GM18499 (cell line): ENCODE measurements around the gene CERS2.
"Not testable (repeated sequence)": the region's sequence is repeated elsewhere in the genome, so short reads cannot be mapped to it uniquely, and the experiment has no call there.

Source experiments
- ATAC-seq: cut with Tn5 transposase; IDR thresholded peaks from one replicate; pipeline ENCODE4 v1.9.1; 2021; ENCODE audit warnings: moderate number of reproducible peaks; ENCODE audit not compliant: insufficient read depth, unreplicated experiment

Gene CERS2

GRCh38 chr1:150971583-150972416 is 2.8 kb downstream of the CERS2 start:
- ATAC-seq = no peak

- no peak for ATAC-seq
These were observed 3.6 kb downstream of the CERS2 start for GRCh38 chr1:150970808-150971582.

- no peak for ATAC-seq
These were observed 5.0 kb downstream of the CERS2 start for GRCh38 chr1:150969626-150970025.

DNA sequence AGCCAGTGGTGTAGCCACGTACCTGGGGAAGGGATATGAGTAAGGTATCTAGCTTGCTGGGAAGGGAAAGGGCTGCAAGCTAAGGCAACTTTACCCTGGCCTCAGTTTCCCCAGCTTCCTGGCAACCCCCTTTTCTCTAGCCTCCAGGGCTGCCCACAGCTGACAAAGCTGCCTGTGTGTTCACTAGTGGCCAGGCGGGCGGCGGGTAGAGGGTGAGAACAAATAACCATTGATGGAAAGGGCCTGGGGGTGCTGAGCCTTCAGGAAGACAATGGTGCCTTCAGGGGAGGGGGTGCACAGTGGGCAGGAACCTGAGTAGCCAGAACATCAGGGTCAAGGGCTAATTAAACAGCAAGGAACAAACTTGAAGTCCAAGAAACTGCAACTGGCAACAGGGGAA is 6.1 kb downstream of the CERS2 start:
- ATAC-seq = no peak

DNA sequence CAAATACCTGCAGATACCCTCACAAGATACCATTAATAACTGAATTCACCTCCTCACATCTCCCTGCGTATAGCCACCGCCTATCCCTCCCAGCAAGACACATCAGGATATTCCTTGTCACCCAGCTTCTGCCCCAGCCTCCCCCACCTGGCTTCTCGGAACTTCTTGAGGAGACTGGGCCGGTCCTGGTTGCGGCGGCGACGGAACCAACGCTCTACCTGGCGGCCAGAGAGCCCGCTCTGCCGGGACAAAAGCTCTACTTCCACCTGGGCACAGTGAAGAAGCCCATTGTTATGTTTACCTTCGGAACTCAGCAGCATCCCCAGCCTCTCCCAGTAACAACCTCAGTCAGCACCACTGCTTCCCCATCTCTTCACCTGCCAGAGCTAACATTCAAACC is 6.7 kb downstream of the CERS2 start:
- ATAC-seq = no peak

DNA sequence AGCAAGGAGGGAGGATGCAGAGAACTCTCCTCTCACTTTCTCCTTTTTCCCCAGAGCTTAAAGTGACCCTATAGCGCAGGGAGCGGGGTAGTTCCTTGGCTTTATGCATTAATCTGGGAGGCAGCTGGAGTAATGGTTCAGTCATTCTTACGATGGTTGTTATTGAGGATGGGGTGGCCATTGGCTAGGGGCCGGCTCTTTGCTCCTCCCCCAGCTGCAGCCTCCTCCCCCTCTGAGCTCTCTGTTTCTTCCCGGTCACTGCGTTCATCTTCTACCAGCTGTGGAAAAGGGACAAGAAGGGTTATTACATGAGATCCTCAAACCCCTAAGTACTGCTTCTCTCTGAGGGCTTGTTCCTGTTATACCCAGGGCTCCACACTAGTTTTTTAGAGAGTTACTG is 8.6 kb downstream of the CERS2 start:
- ATAC-seq = no peak

GRCh38 chr1:150965605-150966004 is 9.0 kb downstream of the CERS2 start:
- ATAC-seq = no peak

- ATAC-seq = no peak
These were observed 10.5 kb downstream of the CERS2 start for GRCh38 chr1:150964164-150964489.

DNA sequence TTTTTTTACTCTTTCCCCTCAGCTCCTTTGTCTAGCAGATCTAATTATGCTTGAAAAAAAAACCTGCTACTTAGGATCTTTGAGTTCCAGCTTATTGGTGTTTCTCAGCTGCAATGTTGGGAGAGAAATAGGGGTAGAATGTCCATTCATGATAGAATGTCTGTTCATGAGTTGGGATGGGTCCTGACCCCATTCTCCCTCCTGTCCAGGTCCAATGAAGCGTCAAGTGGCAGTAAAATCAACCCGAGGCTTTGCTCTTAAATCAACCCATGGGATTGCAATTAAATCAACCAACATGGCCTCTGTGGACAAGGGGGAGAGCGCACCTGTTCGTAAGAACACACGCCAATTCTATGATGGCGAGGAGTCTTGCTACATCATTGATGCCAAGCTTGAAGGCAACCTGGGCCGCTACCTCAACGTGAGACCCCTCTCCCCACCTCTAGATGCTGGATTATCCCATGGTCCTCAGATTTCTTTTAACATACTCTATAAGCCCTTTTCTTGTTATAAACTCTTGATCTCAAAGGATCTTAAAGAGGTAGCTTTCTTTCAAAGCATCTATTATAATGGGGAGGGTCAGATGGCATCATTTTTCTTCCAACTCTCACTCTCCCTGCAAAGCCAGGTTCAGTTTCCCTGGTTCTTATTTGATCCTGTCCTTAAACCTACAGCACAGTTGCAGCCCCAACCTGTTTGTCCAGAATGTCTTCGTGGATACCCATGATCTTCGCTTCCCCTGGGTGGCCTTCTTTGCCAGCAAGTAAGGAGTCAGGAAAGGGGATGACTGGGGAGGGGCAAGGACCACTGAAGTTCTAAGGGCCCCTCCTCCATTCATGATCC is 11.1 kb downstream of the CERS2 start:
- no peak for ATAC-seq

- ATAC-seq = no peak
These were observed 12.9 kb downstream of the CERS2 start for GRCh38 chr1:150961756-150962155.

GRCh38 chr1:150960646-150961045 is 14.0 kb downstream of the CERS2 start:
- no peak for ATAC-seq

DNA sequence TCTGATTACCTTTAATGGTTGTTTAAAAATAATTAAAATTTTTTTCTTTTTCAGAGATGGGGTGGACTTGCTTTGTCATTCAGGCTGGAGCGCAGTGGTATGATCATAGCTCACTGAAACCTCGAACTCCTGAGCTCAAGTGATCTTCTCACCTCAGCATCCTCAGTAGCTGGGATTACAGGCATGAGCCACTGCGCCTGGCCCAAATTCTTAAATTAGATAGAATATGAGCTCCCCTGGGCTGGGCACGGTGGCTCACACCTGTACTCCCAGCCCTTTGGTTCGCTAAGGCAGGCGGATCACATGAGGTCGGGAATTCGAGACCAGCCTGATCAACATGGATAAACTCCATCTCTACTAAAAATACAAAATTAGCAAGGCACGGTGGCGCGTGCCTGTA is 17.0 kb downstream of the CERS2 start:
- ATAC-seq = no peak

GRCh38 chr1:150955280-150955679 is 19.4 kb downstream of the CERS2 start:
- ATAC-seq = no peak

DNA sequence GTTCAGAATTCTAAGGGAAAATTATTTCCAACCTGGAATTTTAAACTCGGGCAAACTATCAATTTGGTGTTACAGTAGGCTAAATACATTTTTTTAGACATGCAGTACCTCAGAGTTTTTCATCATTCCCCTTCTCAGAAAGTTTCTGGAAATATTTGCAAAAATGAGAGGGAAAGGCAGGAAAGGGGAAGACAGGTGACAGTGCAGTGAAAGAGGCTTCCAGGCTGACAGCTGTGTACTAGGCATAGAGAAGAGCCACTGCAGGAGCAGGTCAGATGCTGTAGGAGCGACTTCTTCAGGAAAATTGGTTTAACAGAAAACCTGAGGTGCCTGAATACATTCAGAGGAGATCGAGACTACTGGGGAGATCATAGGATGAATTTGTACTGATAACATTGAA is 19.9 kb downstream of the CERS2 start:
- ATAC-seq = no peak

DNA sequence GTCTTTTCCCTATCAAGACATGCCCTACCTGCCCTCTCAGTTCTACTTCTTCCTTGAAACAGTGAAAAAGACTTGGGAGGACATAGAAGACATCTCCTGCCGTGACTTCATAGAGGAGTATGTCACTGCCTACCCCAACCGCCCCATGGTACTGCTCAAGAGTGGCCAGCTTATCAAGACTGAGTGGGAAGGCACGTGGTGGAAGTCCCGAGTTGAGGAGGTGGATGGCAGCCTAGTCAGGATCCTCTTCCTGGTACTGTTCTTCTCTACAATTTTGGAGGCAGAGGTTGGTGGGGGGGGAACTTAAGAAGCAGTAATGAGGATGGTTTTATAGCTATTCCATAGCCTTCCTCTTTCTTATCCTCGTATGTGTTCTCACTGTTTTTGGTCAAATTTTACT is 29.8 kb downstream of the CERS2 start:
- ATAC-seq = no peak

GRCh38 chr1:150931773-150932172 is 42.9 kb downstream of the CERS2 start:
- no peak for ATAC-seq

DNA sequence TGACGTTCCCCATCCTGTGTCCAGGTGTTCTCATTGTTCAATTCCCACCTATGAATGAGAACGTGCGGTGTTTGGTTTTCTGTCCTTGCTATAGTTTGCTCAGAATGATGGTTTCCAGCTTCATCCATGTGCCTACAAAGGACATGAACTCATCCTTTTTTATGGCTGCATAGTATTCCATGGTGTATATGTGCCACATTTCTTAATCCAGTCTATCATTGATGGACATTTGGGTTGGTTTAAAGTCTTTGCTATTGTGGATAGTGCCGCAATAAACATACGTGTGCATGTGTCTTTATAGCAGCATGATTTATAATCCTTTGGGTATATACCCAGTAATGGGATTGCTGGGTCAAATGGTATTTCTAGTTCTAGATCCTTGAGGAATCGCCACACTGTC is 45.9 kb downstream of the CERS2 start:
- ATAC-seq = not testable (repeated sequence)

DNA sequence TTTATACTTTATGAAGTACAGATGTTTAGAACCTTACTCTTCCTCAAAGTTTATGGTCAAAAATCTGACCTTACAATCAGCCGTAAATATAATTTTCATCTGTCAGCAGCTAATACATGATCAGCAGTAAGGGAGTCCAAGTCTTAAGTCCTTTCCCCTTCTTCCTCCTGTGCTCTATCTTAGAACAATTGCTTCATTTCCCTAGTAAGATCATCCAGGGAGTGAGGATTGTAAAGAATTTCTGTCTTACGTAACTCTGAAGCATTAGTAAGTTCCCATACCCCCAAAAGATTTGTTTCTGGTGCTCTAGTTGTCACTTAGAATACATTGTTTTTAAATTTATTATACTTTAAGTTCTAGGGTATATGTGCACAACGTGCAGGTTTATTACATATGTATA is 46.3 kb downstream of the CERS2 start:
- ATAC-seq = no peak

DNA sequence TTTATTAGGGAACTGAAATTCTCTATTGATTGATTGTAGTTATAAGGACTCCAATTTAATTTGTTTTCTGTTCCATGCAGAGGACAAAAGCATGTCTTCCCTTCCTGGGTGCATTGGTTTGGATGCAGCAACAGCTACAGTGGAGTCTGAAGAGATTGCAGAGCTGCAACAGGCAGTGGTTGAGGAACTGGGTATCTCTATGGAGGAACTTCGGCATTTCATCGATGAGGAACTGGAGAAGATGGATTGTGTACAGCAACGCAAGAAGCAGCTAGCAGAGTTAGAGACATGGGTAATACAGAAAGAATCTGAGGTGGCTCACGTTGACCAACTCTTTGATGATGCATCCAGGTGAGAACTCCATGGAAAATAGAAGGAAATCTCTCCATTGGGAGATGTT is 47.0 kb downstream of the CERS2 start:
- no peak for ATAC-seq

DNA sequence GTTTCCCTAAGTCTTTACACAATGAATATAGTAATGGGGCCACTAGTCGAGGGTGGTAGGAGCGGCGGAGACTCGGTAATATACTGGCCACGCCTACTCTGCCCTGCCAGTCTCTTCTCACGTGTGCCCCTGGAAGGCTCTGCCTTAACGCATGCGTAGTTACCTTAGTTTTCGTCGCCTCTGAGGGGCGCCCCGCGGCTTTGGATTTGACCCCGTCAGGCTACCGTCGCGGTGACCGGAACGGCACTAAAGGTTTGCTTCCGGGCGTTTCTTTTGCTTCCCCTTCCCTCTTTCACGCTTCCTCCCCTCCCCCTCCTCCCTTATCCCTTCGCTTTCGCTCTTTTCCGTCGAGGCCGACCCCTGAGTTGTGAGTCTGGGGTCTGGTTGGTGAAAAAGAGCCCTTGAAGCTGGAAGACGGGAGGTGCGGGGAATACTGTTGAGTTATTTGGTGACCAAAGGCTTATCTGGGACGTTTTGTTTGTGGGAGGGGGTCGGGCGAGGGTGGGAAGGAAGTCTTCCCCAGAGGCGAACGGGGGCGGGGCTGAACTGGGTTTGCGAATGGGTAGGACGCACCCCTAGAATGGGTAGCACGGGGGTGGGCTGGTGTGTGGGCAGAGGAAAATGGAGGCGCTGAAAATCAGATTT is 48.4 kb downstream of the CERS2 start, which contains the start of gene SETDB1:
Gene SETDB1, plus strand, starts transcription at position 267 of the 645 bp plus-strand sequence. CDS start 1,352 bp downstream, outside the sequence.
- peak; percentile 75 for ATAC-seq
